Endodermal cell (in vitro differentiated cells): ENCODE data around the gene ST6GALNAC6. TPM values are rescaled to one million over a fixed set of nuclear protein-coding genes. Genes with fewer than 3 reads are reported as not detected.
"Not testable (repeated sequence)": the region's sequence is repeated elsewhere in the genome, so short reads cannot be mapped to it uniquely, and the experiment has no call there.

Source experiments
- DNase-seq: peaks from one replicate; pipeline ENCODE4 v3.0.0-alpha.2; 2017
- H3K27ac ChIP-seq: 2 replicates; pipeline ENCODE4 v1.5.1; 2013; ENCODE audit warnings: mild to moderate bottlenecking, low read depth, low read length, moderate library complexity
- H3K27me3 ChIP-seq: 2 replicates; pipeline ENCODE4 v1.6.1; 2013; ENCODE audit warnings: mild to moderate bottlenecking, low read length, moderate library complexity; ENCODE audit not compliant: insufficient read depth, control insufficient read depth, poor library complexity, severe bottlenecking
- H3K36me3 ChIP-seq: 2 replicates; pipeline ENCODE4 v1.7.0; 2013; ENCODE audit warnings: mild to moderate bottlenecking, low read length, moderate library complexity; ENCODE audit not compliant: control insufficient read depth, insufficient read depth
- H3K4me1 ChIP-seq: one replicate; pipeline ENCODE4 v1.7.0; 2013; ENCODE audit warnings: low read length; ENCODE audit not compliant: control insufficient read depth, insufficient read depth
- H3K4me3 ChIP-seq: 2 replicates; pipeline ENCODE4 v1.5.1; 2013; ENCODE audit warnings: mild to moderate bottlenecking, low read length, moderate library complexity
- H3K9ac ChIP-seq: 2 replicates; pipeline ENCODE4 v1.6.1; 2013; ENCODE audit warnings: mild to moderate bottlenecking, low read length, moderate library complexity; ENCODE audit not compliant: poor library complexity, severe bottlenecking; ENCODE audit errors: extremely low read depth
- H3K9me3 ChIP-seq: 2 replicates; pipeline ENCODE4 v1.6.1; 2013; ENCODE audit warnings: mild to moderate bottlenecking, low read length, moderate library complexity; ENCODE audit not compliant: control insufficient read depth
- H3K27ac Mint-ChIP-seq: 2 replicates; pipeline ENCODE4 v1.8.0; 2020; ENCODE audit warnings: mixed read lengths
- H3K27me3 Mint-ChIP-seq: 2 replicates; pipeline ENCODE4 v1.8.0; 2021; ENCODE audit warnings: mild to moderate bottlenecking, mixed read lengths; ENCODE audit not compliant: insufficient read depth
- H3K36me3 Mint-ChIP-seq: 2 replicates; pipeline ENCODE4 v1.8.0; 2020; ENCODE audit warnings: low read depth, mixed read lengths
- H3K4me1 Mint-ChIP-seq: 2 replicates; pipeline ENCODE4 v1.8.0; 2020; ENCODE audit warnings: mixed read lengths
- H3K4me3 Mint-ChIP-seq: 2 replicates; pipeline ENCODE4 v1.8.0; 2020; ENCODE audit warnings: mild to moderate bottlenecking, moderate library complexity, mixed read lengths
- H3K9me3 Mint-ChIP-seq: 2 replicates; pipeline ENCODE4 v1.8.0; 2020; ENCODE audit warnings: mild to moderate bottlenecking, mixed read lengths
- WGBS, 2 experiments: methylation state at CpG; one replicate each; pipeline versions ENCODE4 v1.1.5 to v1.1.7; 2013; ENCODE audit warnings: missing lambda C conversion rate in 2 of 2, mixed read lengths in 1 of 2; ENCODE audit not compliant: insufficient coverage in 1 of 2, insufficient read length in 1 of 2; 5-methylcytosine and 5-hydroxymethylcytosine counted together
- total RNA-seq, 2 donors: library from RNA; stranded (reverse); fragmentation: NEBNext Ultra II Directional in 1 of 2; extraction: Animal tissue kit (Norgen Biotek cat#: 25700) in 1 of 2; gene quantifications; 2 replicates in 1 of 2; 3 replicates in 1 of 2; pipeline ENCODE4 v1.2.1, GENCODE V29; 2021
- TF ChIP-seq, protein P1 (sequence below): fragments of 200-600 bp; sonication (generic); conservative IDR thresholded peaks from 2 replicates; pipeline ENCODE4 v1.5.0; 2021; ENCODE audit warnings: antibody characterized with exemption, mild to moderate bottlenecking

ST6GALNAC6 gene
- total RNA-seq, 2 donors from 2014 or later: 42.3 to 44.2 TPM

DNA sequence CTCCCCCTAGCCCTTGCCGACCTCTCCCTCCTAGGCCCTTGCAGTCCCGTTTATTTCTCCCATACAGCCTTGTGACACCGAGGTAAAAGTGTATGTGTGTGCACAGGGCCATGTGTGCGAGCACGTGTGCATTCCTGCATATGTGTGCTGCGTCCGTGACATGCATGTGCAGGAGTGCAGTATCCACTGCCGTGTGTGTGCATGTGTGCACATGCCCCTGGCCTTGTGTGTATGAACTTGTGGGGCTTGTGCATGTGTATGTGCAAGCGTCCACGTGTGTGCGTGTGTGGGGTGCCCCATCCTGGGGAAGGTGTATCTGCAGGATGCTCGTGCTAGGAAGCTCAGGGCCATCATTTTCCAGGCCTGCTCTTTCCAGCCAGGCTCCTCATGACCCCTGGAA, 28.5 kb downstream of the ST6GALNAC6 start:
- 89 to 93% methylated on average over 10 to 12 of the region's 12 CpGs for WGBS, 2 experiments
- peaks cover 1% of the 10 kb centered on the region for H3K4me1 Mint-ChIP-seq

GRCh38 chr9:127870153-127870491, 29.3 kb downstream of the ST6GALNAC6 start:
- H3K9ac ChIP-seq, H3K9me3 ChIP-seq, H3K4me3 ChIP-seq, H3K4me1 Mint-ChIP-seq, DNase-seq, H3K4me1 ChIP-seq, H3K27me3 ChIP-seq, H3K36me3 Mint-ChIP-seq, H3K36me3 ChIP-seq, H3K27me3 Mint-ChIP-seq, H3K27ac ChIP-seq, H3K9me3 Mint-ChIP-seq, H3K4me3 Mint-ChIP-seq, H3K27ac Mint-ChIP-seq: not testable (repeated sequence)
- TF ChIP-seq, protein P1, sequence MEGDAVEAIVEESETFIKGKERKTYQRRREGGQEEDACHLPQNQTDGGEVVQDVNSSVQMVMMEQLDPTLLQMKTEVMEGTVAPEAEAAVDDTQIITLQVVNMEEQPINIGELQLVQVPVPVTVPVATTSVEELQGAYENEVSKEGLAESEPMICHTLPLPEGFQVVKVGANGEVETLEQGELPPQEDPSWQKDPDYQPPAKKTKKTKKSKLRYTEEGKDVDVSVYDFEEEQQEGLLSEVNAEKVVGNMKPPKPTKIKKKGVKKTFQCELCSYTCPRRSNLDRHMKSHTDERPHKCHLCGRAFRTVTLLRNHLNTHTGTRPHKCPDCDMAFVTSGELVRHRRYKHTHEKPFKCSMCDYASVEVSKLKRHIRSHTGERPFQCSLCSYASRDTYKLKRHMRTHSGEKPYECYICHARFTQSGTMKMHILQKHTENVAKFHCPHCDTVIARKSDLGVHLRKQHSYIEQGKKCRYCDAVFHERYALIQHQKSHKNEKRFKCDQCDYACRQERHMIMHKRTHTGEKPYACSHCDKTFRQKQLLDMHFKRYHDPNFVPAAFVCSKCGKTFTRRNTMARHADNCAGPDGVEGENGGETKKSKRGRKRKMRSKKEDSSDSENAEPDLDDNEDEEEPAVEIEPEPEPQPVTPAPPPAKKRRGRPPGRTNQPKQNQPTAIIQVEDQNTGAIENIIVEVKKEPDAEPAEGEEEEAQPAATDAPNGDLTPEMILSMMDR: peak; percentile 8
- 64 to 90% methylated on average over 6 to 9 of the region's 9 CpGs for WGBS, 2 experiments

More for the DNA sequence above, 28.5 kb downstream of the ST6GALNAC6 start:
- H3K27ac Mint-ChIP-seq: no peak overlapping the region
- H3K9me3 Mint-ChIP-seq: no peaks in the 10 kb centered on the region
- H3K27me3 Mint-ChIP-seq: no peaks in the 10 kb centered on the region
- DNase-seq: no peak
- Histone ChIP-seq H3K4me1 (no peaks in the 10 kb centered on the region), H3K36me3 (no peaks in the 10 kb centered on the region), H3K4me3 (no peak overlapping the region), H3K27ac (no peak overlapping the region), H3K9ac (no peak overlapping the region), H3K9me3 (no peaks in the 10 kb centered on the region), H3K27me3 (no peaks in the 10 kb centered on the region)
- no peaks in the 10 kb centered on the region for H3K36me3 Mint-ChIP-seq
- no peak overlapping the region for H3K4me3 Mint-ChIP-seq
- TF ChIP-seq, protein P1: no peak

GRCh38 chr9:127869310-127870152, 29.9 kb downstream of the ST6GALNAC6 start:
- Mint-ChIP-seq H3K4me3 (no peak overlapping the region), H3K27me3 (no peaks in the 10 kb centered on the region), H3K27ac (no peak overlapping the region), H3K9me3 (no peaks in the 10 kb centered on the region), H3K4me1 (peaks cover 11% of the 10 kb centered on the region), H3K36me3 (no peaks in the 10 kb centered on the region)
- Histone ChIP-seq H3K9ac (no peak overlapping the region), H3K4me1 (peaks cover 7% of the 10 kb centered on the region), H3K36me3 (no peaks in the 10 kb centered on the region), H3K27me3 (no peaks in the 10 kb centered on the region), H3K27ac (no peak overlapping the region), H3K4me3 (no peak overlapping the region), H3K9me3 (no peaks in the 10 kb centered on the region)
- TF ChIP-seq, protein P1: peak; percentile 95
- WGBS, 2 experiments: 68 to 81% methylated on average over 13 to 18 of the region's 18 CpGs
- DNase-seq: peak; percentile 98
